Putamen (tissue), 1 donor: ENCODE data around the gene IDH3A.
"Not testable (repeated sequence)": the region's sequence is repeated elsewhere in the genome, so short reads cannot be mapped to it uniquely, and the experiment has no call there.

Experiments
- DNase-seq: peaks from one replicate; pipeline ENCODE4 v3.0.0-alpha.2; 2016; ENCODE audit warnings: low spot score

The IDH3A gene

DNA sequence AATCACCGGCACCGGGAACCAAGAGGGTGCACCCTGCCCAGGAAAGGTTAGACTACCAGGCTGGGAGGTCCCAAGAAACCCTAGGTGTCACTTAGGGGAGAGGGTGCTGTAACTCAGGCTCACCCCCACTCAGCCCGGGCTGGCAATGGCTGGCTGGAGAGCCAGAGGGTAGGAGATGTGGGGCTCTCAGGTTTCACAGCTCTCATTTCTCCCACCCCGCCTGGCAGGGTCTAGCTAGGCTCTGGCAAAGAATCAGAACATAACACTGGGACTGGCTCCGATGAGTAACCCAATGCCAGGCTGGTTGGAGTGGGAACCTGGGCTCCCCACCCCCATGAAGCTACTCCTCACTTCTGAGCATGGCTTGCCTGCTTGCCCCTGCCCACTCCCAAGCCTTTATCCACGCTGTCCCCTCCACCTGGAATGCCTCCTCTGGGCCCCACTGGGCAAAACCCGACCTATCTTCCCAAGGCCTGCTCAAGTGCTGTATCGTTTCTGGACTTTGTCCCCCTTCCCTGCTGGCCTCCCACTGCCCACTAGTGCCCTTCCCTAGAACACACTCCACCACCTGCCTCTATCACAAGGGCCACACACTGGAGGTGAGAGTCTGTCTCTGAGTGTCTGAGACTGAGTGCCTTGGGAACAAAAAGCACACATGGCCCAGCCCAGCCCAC is 19.9 kb upstream of the IDH3A start:
- DNase-seq, result no peak

DNA sequence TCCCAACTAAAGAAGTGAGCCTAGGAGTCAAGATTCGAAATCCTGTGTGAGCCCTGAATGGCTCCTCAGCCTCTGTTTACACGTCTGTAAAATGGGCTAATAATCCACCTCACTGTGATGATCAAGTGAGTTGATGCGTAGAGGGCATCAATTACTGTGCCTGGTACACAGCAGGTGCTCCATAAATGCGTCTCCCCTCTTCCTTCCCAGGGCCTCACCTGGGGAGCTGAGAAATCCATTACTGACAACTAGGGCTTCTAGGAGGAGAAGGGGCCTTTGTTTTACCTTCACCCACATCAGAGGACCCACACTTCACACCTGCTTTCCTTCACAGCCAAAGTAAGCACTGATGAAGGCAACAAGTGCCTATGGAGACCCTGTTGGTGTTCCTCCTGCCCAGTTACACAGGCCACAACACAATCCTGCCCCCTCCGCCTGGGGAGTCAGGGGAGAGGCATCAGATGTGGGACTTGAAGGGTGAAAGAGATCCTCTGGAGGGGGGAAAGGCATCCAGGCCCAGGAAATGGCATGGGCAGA is 19.3 kb upstream of the IDH3A start:
- no peak for DNase-seq

DNA sequence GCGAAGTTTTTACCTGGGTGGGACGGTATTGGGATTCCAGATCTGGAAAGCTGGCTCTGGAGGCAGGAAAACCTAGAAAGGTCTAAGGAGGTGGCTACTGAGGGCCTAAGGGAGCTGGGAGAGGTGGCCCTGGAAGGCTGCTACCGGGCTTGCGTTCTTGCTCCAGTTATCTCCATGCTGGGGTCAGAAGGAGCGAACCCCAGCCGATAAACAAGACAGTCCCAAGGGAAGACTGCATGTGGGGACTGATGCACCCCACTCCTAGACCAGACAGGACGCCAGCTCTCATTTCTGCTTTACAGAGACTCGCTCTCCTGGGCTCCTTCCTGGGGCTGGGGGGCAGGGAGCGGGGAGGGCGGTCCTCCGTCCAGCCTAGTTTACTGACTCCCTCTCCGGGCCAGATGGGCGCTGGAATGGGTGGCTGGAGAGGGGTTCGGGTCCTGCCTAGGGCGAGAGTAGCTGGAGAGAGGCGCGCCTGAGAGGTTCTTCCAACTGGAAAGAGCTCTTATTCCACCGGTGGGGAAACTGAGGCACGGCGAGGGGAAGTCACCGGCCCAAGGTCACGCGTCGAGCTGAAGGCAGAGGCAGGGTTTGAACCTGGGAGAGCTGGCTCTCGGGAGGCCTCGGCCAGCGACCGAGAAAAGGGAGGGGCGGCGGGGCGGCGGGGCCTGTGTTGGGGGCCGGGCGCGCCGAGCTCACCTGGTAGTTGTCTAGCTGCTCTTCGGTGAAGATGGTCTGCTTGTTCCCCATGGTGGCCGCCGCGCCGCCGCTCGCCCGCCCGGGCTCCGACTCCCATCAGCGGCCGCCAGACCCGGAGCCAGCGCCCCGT is 18.5 kb upstream of the IDH3A start:
- DNase-seq, result no peak

DNA sequence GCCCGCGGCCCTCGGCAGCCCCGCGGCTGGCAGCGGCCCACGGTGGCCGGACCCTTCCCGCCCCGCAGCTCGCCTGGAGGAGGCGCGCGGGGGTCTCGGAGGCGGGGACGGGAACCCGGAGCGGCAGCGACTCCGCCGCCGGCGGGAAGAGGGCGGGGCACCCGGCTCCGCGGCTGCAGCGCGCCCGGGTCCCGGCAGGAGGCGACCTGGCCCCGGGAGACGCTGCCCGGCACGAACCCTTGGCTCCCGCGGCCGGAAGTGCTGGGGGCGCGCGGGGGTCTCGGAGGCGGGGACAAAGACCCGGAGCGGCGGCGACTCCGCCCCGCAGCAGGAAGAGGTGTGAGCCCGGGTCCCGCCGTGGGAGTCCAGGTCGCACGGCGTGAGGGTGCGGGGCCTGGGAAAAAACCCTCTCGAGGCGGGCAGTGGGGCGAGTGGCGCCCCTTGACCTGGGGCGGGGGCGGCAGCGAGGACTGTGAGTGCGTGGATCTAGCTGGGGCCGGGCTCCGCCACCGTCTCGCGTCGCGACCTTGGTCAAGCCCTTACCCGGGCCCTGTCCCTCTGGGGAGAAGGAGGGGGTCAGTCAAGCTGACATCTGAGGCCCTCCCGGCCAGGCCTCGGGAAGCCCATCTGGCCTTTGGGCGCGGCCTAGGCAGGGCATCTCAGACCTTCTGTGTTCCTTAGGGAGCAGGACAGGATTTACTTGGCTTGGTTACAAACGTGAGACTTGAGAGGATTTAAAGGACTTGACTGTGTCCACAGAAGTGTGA is 17.7 kb upstream of the IDH3A start, which contains the start of gene CIB2:
CIB2 (minus strand) TSS at position 151 of the 767 bp plus-strand sequence. CDS start 230 bp downstream, outside the sequence.
- peak; percentile 36 for DNase-seq

DNA sequence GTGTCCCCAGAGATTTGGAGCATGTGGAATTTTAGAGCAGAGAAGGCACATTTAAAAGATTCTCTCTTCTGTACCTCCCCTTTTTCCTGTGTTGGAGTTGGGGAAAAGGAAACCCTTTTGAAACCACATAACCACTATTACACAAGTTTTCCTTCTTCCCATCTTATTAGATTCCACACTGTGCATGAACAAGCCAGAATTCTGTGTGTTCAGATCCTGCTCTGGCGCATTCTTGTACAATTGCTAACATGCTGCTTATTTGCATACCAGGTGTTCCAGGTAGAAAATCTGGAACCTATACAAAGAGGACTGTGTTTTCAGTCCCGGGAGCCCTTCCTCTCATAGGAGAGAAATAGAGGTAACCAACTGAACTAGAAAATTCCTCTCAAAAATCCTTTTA is 15.4 kb upstream of the IDH3A start:
- no peak for DNase-seq

DNA sequence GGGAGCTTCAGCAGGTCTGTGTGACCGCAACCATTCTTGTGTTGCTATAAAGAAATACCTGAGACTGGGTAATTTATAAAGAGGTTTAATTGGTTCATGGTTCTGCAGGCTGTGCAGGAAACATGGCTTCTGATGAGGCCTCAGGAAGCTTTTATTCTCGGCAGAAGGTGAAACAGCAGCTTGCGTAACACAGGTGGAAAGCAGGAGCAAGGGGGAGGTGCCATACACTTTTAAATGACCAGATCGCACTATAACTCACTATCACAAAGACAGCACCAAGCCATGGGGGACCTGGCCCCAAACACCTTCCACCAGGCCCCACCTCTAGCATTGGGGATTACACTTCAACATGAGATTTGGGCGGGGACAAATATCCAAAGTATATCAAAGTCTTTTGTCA is 9.6 kb upstream of the IDH3A start:
- DNase-seq, result no peak

DNA sequence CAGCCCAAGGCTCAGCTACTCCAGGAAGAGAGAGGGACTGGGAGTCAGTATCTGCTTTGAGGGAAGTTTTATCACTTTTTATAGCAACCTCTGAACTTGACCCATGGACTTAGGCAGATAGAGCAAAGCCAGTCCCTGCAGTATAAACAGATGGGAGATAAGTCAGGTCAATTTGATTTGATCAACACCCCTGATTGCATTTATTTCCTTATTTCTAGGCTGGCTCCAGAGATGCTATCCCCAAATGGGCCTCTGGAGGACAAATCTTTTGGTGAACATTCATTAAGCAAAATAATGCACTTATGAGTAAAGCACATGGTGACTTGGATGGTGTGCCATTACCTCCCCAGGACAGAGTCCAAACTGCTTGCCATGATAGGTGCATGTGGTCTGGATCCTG is 8.9 kb upstream of the IDH3A start:
- no peak for DNase-seq

DNA sequence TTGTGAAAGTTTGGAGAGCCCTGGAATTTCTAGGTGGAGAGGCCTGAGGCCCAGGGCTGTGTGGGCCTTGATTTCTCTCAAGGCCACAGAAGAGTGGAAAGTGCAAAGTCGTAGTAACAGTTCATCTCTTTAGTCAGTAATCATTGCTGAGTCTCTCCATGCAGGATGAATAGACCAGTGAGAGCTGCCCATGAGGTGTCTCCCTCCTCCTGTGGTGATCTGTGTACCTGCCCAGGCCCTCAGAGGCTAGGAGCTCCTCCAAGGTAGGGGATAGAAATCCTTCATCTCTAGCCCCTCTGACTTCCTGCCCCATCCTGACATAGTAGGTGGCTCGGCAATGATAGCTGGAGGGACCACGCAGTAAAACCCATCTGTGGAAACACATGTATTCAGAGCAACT is 6.8 kb upstream of the IDH3A start:
- no peak for DNase-seq

DNA sequence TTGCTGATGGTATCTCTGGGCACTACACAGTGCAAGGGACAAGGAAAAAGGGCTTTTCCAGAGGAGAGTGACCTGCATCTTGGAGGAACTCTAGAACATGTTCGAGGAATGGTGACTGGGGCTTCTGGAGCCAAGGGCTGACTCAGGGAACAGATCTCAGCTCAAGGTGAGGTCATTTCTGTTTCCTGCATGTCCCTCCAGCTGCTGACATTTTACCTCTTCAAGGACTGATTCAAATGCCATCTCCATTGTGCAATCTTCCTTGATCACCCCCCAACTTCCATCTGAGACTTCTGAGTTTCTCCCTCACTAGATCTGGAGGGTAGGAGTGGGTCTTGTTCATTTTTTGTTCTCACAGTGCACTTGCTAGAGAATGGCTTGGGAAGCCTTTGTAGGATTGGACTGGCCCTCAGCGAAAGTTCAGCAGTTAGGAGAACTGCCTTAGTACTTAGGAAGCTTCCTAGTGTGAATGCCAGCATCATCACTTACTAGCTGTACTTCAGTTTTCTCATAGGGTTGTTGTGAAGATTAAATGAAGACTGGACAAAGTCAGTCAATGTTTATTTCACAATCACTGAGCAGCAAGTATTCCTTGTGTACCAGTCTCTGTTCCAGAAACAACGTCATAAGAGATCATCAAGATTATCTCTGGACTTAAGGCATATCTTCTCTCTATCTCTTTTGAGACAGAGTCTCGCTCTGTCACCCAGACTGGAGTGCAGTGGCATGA is 2.6 kb upstream of the IDH3A start:
- no peak for DNase-seq

DNA sequence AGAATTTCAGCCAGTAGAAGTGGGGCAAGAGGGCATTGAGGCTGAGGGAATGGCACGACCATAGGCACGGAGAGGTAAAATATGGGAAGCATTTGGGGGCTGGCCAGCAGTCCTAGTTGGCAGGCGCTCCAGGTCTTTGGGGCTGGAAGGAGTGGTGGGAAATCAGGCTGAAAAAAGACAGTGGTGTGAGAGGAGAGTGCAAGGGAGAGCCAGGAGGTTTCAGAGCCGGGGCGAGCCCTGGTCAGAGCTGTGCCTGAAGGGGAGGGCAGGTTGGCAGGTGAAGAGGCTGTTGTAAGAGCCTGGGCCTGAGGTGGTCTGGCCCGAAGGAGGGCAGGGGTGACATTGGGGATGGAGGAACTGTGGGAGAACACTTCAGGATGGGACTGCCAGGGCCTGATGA is 1.6 kb upstream of the IDH3A start:
- no peak for DNase-seq

DNA sequence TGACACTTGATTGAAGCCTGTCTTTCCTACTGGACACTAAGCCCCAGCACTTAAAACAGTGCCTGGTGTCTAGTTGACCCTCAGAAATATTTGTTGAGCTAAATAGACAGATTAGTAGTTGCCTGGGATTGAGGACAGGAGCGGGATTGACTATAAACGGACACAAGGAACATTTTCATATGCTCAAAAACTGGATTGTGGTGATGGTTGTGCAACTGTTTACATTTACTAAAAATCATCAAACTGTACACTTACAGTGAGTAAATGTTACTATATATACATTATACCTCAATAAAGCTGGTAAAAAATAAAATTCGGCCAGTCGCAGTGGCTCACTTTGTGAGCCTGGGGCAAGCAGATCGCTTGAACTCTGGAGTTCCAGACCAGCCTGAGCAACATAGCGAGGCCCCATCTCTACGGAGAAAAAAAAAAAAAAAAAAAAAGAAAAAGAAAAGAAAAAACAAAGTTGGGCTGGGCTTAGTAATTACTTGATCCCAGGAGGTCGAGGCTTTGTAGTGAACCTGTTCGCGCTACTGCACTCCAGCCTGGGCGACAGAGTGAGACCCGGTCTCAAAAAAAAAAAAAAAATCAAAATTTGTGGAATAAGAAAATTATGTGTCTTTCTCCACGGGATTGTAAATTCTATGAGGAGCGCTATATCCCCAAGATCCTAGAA is 632 bp upstream of the IDH3A start:
- DNase-seq, result no peak

DNA sequence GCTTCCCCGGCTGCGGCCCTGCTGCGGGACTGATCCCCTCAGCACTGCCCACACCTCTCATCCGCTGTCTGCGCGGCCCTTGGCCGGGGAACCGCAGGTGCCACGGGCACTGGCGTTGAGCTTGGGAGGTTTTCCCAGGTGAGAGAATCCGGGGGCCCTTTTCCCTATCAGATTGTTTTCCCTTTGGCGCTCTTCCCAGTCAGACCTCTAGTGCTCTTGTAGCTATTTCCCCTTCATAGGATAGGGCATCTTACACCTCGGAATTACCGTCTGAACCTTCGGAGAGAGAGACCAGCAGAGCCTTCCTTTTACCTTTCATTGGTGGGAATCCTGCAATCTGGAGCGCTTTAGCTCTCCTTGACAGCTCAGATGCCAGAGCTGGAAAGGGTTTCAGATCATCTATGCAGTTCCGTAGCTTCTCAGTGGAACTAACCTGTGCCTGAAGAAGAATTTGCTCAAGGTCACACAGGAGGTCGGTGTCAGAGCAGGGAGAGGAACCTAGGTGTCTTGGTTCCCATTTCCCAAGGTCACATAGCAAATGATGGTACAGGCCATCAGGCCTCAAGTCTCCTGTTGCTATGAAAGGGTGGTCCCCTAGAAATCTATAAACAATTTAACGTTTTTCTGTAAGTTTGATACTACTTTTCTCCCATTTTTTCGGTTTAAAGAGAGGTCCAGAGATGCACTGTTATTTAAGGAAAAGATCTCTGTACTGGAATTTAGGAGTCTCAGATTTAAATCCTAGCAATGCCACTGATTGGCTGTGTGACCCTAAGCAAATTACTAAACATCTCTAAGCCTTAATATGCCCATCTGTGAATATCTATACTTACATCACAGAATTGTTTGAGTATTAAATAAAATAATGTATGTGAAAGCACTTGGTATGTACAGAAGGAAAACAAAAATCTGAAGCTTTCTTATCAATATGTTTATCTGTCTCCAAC is 916 bp downstream of the IDH3A start:
- DNase-seq, result peak; percentile 33

DNA sequence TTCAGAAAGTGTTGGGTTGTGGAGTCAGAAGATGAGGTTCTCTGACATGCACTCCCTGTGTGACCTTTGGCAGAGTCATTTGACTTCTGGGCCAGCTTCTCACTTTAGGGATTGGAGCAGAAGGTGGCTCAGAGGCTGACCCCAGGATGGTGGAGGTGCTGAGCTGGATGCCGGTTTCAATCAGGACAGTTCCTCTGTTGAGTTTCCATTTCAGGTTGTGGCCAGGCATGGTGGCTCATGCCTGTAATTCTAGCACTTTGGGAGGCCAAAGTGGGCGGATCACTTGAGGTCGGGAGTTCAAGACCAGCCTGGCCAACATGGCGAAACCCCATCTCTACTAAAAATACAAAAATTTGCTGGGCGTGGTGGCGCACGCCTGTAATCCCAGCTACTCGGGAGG is 1.9 kb downstream of the IDH3A start:
- DNase-seq, result not testable (repeated sequence)

DNA sequence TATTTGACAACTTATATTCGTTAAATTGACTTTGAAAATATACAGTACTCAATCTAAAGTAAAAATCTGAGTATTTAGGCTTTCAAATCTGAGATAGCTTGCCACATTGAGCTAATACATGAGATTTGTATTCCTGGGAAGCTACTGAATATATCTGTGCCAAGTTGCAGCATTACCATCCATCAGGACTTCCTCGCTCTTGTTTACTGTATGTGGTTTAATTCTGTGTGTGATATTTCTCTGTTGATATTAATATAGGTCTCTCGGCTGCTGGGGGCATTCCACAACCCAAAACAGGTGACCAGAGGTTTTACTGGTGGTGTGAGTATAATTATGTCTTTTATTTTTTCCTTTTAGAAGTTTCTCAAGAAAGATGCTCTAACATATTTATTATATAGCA is 5.8 kb downstream of the IDH3A start:
- no peak for DNase-seq

DNA sequence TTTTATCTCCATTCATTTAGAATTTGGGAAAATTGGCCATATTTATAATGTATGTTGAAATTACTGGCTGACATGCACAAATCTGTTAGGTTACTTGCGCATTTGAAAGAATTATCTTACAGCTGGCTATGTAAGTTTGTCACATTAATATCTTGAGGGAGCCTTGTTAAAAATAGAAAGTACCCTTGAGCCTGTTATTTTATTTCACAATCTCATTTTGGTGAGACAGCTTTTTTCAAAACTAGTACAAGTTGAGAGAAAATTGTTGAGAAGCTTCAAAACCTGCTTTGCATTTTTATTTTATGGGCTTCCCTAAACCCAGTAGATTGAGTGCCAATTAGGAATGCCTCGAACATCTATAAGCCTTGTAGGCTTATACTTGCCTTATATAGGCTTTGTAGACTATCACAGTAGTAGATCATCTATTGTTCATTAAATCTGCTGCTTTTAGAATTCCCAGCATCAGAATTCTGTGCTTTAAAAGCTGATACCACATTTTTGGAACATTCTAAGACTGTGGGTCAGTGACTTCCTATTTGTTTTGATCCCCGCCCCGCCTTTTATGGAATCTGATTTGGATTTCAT is 6.3 kb downstream of the IDH3A start:
- no peak for DNase-seq

DNA sequence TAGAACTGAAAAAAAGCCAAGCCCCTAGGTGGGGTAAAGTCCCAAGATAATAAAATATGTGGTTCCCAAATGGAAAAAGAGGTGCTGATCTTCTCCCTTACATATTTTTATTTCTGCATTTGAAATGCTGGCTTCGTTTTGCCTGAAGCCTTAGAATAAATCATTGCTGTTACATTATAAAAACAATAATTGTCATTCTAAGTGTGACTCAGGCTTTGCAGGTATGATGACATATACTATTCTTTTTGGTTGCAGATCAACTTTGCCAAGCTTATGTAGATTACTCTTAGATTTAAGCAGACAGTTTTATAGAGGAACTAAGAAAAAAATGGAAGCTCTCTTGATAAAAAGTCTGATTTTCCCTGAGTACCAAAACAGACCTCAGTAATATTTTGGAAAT is 7.5 kb downstream of the IDH3A start:
- DNase-seq, result no peak

DNA sequence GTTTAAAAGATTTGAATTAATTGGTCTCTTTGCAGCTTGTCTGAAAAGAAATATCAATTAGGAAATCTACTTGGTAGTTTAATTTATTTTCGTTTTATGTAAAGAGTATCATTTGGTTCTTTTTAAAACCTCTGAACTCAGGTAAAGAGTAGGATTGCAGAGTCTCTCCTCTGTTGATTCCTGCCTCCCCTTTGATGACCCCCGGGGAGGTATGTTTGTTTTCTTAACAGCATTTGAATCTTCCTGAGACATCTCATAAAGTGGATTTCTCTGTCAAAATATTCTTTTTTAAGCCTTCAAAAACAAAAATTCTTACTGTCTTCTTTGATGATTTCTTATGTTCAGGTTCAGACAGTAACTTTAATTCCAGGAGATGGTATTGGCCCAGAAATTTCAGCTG is 8.0 kb downstream of the IDH3A start:
- DNase-seq, result no peak

DNA sequence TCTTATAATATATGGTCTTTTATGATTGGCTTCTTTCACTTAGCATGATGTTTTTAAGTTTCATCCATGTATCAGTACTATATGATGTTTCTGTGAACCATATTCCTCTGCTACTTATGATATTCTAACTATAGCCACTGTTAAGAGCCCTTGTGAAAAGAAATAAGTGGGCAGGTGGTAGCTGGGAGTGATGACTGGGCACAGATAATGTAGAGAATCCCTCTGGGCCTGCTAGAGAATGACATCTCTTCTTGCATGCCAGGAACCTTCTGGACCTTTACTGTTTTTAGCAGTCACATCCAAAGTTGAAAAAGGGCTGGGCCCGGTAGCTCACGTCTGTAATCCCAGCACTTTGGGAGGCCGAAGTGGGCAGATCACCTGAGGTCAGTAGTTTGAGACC is 10.2 kb downstream of the IDH3A start:
- DNase-seq, result no peak

DNA sequence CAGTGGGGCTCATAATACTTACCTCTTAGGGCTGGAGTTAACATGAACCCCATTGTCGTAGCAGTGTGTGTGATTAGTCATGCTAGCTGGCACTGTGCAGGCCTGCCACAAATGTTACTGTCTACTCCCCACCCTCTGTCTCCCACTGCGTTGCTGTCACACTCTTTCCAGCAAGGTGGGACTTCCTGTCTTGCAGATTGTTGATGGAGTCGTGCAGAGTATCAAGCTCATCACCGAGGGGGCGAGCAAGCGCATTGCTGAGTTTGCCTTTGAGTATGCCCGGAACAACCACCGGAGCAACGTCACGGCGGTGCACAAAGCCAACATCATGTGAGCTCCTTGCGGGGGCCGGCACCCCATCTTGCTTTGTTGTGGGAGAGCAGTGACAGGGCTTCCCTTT is 12.9 kb downstream of the IDH3A start:
- DNase-seq, result peak; percentile 81

DNA sequence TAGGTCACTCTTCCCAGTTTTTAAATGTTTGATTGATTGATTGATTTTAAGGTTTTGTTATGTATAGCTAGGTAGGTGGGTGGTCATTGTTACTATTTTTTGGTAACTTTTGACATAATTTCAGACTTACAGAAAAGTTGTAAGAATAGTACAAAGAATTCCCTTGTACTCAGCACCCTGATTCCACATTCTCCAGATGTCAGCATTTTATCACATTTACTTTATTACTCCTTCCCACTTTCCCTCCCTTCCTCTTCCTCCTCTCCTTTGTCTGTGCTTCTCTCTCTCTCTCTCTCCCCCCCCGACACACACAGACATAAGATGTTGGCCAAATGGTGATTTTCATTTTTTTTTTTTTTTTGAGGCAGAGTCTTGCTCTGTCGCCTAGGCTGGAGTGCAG is 14.8 kb downstream of the IDH3A start:
- DNase-seq, result no peak
